HepG2 (cell line): ENCODE data around the gene FUT3. TPM values are rescaled to one million over a fixed set of nuclear protein-coding genes. Genes with fewer than 3 reads are reported as not detected.

Source experiments
- AHR ChIP-seq: IDR thresholded peaks from 2 replicates; pipeline ENCODE4 v1.6.1; 2018; ENCODE audit warnings: missing genetic modification reagents, missing compliant biosample characterization
- DR1 ChIP-seq: sonication (generic); formaldehyde crosslinking; IDR thresholded peaks from 2 replicates; pipeline ENCODE4 v1.8.0; 2021; ENCODE audit warnings: mild to moderate bottlenecking, missing genetic modification reagents, inconsistent platforms
- GABPB1 ChIP-seq: IDR thresholded peaks from 2 replicates; pipeline ENCODE4 v1.6.1; 2016; ENCODE audit warnings: mild to moderate bottlenecking, missing genetic modification reagents, moderate library complexity, missing compliant biosample characterization
- MIER3 ChIP-seq: IDR thresholded peaks from 2 replicates; pipeline ENCODE4 v1.6.1; 2016; ENCODE audit warnings: missing compliant biosample characterization, borderline replicate concordance
- NBN ChIP-seq: fragments of 450-650 bp; conservative IDR thresholded peaks from 2 replicates; pipeline ENCODE4 v1.6.1; 2017
- NFE2L2 ChIP-seq: fragments of 150-350 bp; IDR thresholded peaks from 2 replicates; pipeline ENCODE4 v1.6.1; 2014; ENCODE audit warnings: low read length
- PCBP1 ChIP-seq: fragments of 200-400 bp; formaldehyde crosslinking; IDR thresholded peaks from 2 replicates; pipeline ENCODE4 v1.6.1; 2017; ENCODE audit warnings: mild to moderate bottlenecking, low read depth, low read length, borderline replicate concordance
- RFX5 ChIP-seq: IDR thresholded peaks from 2 replicates; pipeline ENCODE4 v1.6.1; 2011; ENCODE audit warnings: low read depth, low read length, improper control_type of control experiment
- SNAI1 ChIP-seq: sonication (generic); formaldehyde crosslinking; IDR thresholded peaks from 2 replicates; pipeline ENCODE4 v1.5.0; 2020; ENCODE audit warnings: mild to moderate bottlenecking, missing genetic modification reagents, borderline replicate concordance
- SRSF9 ChIP-seq: fragments of 200-400 bp; formaldehyde crosslinking; IDR thresholded peaks from 2 replicates; pipeline ENCODE4 v1.6.1; 2018; ENCODE audit warnings: borderline replicate concordance, mild to moderate bottlenecking, low read depth, low read length; ENCODE audit not compliant: insufficient read depth, poor library complexity, severe bottlenecking
- U2AF1 ChIP-seq: fragments of 200-400 bp; formaldehyde crosslinking; optimal IDR thresholded peaks from 2 replicates; pipeline ENCODE3; 2017; ENCODE audit warnings: mild to moderate bottlenecking, low read depth, low read length
- ZBTB20 ChIP-seq: sonication (generic); formaldehyde crosslinking; IDR thresholded peaks from 2 replicates; pipeline ENCODE4 v1.8.1; 2023; ENCODE audit warnings: missing genetic modification reagents, low read depth, mild to moderate bottlenecking, borderline replicate concordance
- ZC3H13 ChIP-seq: sonication (generic); formaldehyde crosslinking; IDR thresholded peaks from 2 replicates; pipeline ENCODE4 v1.8.1; 2023; ENCODE audit warnings: mild to moderate bottlenecking, missing genetic modification reagents, moderate library complexity
- ZNF451 ChIP-seq: sonication (generic); formaldehyde crosslinking; IDR thresholded peaks from 2 replicates; pipeline ENCODE4 v1.5.0; 2020; ENCODE audit warnings: mild to moderate bottlenecking, missing genetic modification reagents
- ZNF75D ChIP-seq: sonication (generic); formaldehyde crosslinking; IDR thresholded peaks from 2 replicates; pipeline ENCODE4 v1.8.1; 2023; ENCODE audit warnings: missing genetic modification reagents, mild to moderate bottlenecking, borderline replicate concordance
- ZNF878 ChIP-seq: sonication (generic); formaldehyde crosslinking; IDR thresholded peaks from 2 replicates; pipeline ENCODE4 v1.8.1; 2023; ENCODE audit warnings: mild to moderate bottlenecking, missing genetic modification reagents, moderate library complexity
- ZSCAN29 ChIP-seq: sonication (generic); formaldehyde crosslinking; conservative IDR thresholded peaks from 2 replicates; pipeline ENCODE4 v1.4.0; 2020; ENCODE audit warnings: mild to moderate bottlenecking, missing genetic modification reagents
- polyA plus RNA-seq, 8 experiments: library from polyadenylated mRNA; depleted of rRNA in 3 of 8; stranded (reverse) in 7 of 8; unstranded in 1 of 8; fragments of >200 nt; fragmentation: Illumina TruSeq in 4 of 8; extraction: Trizol in 4 of 8; gene quantifications; 2 replicates each; pipeline versions ENCODE4 v1.2.1 to v1.2.3, GENCODE V29; 2011 to 2016; ENCODE audit warnings: low read depth in 4 of 8, missing spikeins in 1 of 8, mixed read lengths in 1 of 8; ENCODE audit not compliant: insufficient read depth in 1 of 8
- total RNA-seq, 5 experiments: library from RNA; depleted of rRNA; stranded (reverse); fragments of >200 nt; fragmentation: Illumina TruSeq; extraction: Trizol; gene quantifications; 2 replicates each; pipeline ENCODE4 v1.2.3, GENCODE V29; 2016; ENCODE audit warnings: low read depth in 1 of 5
- TF ChIP-seq, protein P1 (sequence below): sonication (generic); formaldehyde crosslinking; IDR thresholded peaks from 2 replicates; pipeline ENCODE4 v1.4.0; 2020; ENCODE audit warnings: missing genetic modification reagents, borderline replicate concordance
- TF ChIP-seq, protein P2 (sequence below): sonication (generic); formaldehyde crosslinking; IDR thresholded peaks from 2 replicates; pipeline ENCODE4 v1.4.0; 2020; ENCODE audit warnings: missing genetic modification reagents
- TF ChIP-seq, protein P3 (sequence below): sonication (generic); formaldehyde crosslinking; conservative IDR thresholded peaks from 2 replicates; pipeline ENCODE4 v1.4.0; 2020; ENCODE audit warnings: missing genetic modification reagents
- TF ChIP-seq, protein P4 (sequence below): sonication (generic); formaldehyde crosslinking; conservative IDR thresholded peaks from 2 replicates; pipeline ENCODE4 v1.4.0; 2020; ENCODE audit warnings: missing genetic modification reagents
- TF ChIP-seq, protein P5 (sequence below): sonication (generic); formaldehyde crosslinking; conservative IDR thresholded peaks from 2 replicates; pipeline ENCODE4 v1.4.0; 2020; ENCODE audit warnings: missing genetic modification reagents

FUT3 gene
- total and polyA plus RNA-seq, 2 of the 13 experiments (the other 11 are each of a cell fraction or from before 2014, with no cell fraction given) = 0.53 to 1.1 TPM

DNA sequence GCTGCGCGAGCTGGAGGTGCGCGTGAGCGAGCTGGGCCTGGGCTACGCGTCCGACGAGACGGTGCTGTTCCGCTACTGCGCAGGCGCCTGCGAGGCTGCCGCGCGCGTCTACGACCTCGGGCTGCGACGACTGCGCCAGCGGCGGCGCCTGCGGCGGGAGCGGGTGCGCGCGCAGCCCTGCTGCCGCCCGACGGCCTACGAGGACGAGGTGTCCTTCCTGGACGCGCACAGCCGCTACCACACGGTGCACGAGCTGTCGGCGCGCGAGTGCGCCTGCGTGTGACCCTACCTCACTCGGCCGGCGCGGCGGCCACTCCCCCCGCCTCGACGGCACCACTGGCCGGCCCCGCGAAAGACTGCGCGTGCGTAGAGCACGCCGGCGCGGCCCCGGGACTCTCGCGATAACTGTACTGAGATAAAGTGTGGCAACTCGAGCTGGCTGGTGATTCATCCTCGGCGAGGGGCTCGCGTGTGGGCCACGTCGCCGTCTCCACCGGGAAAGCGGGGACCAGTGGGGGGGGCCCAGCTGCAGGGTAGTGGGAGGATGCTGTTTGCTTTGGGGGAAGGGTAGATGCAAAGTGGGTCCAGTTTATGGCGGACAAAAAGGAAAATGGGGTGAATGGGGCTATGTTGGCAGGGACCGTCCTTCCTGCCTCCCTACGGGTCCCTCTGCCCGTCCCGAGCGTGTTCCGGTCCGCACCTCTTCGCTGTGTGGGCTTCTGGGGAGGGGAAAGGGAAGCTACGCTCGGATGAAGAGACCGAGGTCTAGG lies 23.2 kb downstream of the FUT3 start (continued):
- TF ChIP-seq ZNF75D = no peak
- no peak; the same call in 1 of the 2 replicates for TF ChIP-seq ZNF878 (CRISPR knock-in tag)
- TF ChIP-seq PCBP1 = 0 out of 2 replicates have a peak, but pooled peaks have one; percentile 73
- TF ChIP-seq, protein P1, sequence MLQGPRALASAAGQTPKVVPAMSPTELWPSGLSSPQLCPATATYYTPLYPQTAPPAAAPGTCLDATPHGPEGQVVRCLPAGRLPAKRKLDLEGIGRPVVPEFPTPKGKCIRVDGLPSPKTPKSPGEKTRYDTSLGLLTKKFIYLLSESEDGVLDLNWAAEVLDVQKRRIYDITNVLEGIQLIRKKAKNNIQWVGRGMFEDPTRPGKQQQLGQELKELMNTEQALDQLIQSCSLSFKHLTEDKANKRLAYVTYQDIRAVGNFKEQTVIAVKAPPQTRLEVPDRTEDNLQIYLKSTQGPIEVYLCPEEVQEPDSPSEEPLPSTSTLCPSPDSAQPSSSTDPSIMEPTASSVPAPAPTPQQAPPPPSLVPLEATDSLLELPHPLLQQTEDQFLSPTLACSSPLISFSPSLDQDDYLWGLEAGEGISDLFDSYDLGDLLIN (CRISPR knock-in tag) = no peak
- TF ChIP-seq, protein P2, sequence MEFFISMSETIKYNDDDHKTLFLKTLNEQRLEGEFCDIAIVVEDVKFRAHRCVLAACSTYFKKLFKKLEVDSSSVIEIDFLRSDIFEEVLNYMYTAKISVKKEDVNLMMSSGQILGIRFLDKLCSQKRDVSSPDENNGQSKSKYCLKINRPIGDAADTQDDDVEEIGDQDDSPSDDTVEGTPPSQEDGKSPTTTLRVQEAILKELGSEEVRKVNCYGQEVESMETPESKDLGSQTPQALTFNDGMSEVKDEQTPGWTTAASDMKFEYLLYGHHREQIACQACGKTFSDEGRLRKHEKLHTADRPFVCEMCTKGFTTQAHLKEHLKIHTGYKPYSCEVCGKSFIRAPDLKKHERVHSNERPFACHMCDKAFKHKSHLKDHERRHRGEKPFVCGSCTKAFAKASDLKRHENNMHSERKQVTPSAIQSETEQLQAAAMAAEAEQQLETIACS (CRISPR knock-in tag) = peak; percentile 94
- peak; percentile 90 for TF ChIP-seq AHR (CRISPR knock-in tag)
- TF ChIP-seq ZBTB20 (CRISPR knock-in tag) = no peak; the same call in 1 of the 2 replicates
- TF ChIP-seq, protein P3, sequence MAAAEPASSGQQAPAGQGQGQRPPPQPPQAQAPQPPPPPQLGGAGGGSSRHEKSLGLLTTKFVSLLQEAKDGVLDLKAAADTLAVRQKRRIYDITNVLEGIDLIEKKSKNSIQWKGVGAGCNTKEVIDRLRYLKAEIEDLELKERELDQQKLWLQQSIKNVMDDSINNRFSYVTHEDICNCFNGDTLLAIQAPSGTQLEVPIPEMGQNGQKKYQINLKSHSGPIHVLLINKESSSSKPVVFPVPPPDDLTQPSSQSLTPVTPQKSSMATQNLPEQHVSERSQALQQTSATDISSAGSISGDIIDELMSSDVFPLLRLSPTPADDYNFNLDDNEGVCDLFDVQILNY = peak; percentile 77; the same call in 1 of the 2 replicates
- TF ChIP-seq ZC3H13 = peak; percentile 100
- no peak for TF ChIP-seq RFX5
- TF ChIP-seq GABPB1 (CRISPR knock-in tag) = peak; percentile 79
- no peak for TF ChIP-seq NFE2L2
- TF ChIP-seq DR1 (CRISPR knock-in tag) = peak; percentile 98
- no peak for TF ChIP-seq ZSCAN29
- no peak for TF ChIP-seq NBN
- peak; percentile 91 for TF ChIP-seq ZNF451 (CRISPR knock-in tag)
- TF ChIP-seq SRSF9 = no peak
- TF ChIP-seq SNAI1 (CRISPR knock-in tag) = no peak
- TF ChIP-seq U2AF1 = no peak
- TF ChIP-seq, protein P4, sequence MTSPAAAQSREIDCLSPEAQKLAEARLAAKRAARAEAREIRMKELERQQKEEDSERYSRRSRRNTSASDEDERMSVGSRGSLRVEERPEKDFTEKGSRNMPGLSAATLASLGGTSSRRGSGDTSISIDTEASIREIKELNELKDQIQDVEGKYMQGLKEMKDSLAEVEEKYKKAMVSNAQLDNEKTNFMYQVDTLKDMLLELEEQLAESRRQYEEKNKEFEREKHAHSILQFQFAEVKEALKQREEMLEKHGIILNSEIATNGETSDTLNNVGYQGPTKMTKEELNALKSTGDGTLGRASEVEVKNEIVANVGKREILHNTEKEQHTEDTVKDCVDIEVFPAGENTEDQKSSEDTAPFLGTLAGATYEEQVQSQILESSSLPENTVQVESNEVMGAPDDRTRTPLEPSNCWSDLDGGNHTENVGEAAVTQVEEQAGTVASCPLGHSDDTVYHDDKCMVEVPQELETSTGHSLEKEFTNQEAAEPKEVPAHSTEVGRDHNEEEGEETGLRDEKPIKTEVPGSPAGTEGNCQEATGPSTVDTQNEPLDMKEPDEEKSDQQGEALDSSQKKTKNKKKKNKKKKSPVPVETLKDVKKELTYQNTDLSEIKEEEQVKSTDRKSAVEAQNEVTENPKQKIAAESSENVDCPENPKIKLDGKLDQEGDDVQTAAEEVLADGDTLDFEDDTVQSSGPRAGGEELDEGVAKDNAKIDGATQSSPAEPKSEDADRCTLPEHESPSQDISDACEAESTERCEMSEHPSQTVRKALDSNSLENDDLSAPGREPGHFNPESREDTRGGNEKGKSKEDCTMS (CRISPR knock-in tag) = no peak
- TF ChIP-seq, protein P5, sequence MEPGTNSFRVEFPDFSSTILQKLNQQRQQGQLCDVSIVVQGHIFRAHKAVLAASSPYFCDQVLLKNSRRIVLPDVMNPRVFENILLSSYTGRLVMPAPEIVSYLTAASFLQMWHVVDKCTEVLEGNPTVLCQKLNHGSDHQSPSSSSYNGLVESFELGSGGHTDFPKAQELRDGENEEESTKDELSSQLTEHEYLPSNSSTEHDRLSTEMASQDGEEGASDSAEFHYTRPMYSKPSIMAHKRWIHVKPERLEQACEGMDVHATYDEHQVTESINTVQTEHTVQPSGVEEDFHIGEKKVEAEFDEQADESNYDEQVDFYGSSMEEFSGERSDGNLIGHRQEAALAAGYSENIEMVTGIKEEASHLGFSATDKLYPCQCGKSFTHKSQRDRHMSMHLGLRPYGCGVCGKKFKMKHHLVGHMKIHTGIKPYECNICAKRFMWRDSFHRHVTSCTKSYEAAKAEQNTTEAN (CRISPR knock-in tag) = no peak
- peak; percentile 94; the same call in 1 of the 2 replicates for TF ChIP-seq MIER3
